Measurements from ENCODE around the gene MLST8.

Gene MLST8

DNA sequence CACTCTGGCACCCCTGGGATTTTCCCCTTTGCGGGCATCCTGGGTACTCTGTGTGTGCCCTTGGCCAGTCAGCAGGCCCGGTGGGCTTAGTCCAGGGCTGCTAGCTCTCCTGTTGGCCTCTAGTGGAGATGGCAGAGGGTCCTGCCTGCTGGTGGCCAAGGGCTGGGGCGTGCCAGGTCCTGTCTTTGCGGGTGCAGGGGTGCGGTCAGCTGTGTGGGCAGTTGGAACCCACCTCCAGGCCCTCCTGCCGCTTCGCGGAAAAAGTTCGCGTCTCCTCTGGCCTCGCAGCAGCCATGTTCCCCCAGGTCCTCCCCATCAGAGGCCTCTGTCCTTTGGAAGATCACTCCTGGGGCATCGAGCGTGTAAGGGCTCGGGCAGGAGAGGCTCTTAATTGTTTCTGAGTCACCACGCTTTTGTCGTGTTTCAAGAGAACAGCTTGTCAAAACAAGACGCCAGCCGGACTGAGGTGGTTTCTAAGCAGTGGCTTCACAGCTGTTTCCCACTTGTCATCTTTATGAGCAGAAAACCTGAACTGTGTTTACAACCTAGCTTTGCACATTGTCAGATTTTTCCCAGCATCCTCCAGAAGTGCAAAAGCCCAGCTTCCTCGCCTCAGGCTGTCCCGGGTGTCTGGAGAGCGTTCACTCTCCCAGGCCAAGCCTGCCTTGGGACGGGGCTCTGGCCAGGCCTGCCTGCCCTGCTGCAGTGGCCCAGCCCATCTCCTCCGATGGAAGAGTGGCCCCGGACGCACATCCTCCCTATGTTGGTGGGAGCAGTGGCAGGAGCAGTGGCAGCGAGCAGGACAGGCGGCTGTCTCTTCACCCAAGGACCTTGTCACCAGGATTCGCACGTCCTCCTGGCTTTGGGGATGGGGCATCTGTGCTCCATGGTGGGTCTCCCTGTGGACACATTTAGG, 26.0 kb downstream of the MLST8 start:
- no peak overlapping the region for H3K9ac ChIP-seq (ENCODE audit: low read depth, low read length)
- H3K36me3 ChIP-seq (ENCODE audit: insufficient read depth, low read length): no peaks in the 10 kb centered on the region
- H3K9me3 ChIP-seq (ENCODE audit: control insufficient read depth, insufficient read depth, low read length): no peaks in the 10 kb centered on the region
- H3K4me1 ChIP-seq (ENCODE audit: insufficient read depth, low read length): no peaks in the 10 kb centered on the region

- Histone ChIP-seq H3K36me3 (ENCODE audit: insufficient read depth, low read length) (no peaks in the 10 kb centered on the region), H3K9ac (ENCODE audit: low read depth, low read length) (no peak overlapping the region), H3K9me3 (ENCODE audit: control insufficient read depth, insufficient read depth, low read length) (no peaks in the 10 kb centered on the region), H3K4me1 (ENCODE audit: insufficient read depth, low read length) (no peaks in the 10 kb centered on the region)
Measured at GRCh38 chr16:2232094-2232990, 27.1 kb downstream of the MLST8 start.

GRCh38 chr16:2233046-2233775, 28.0 kb downstream of the MLST8 start:
- Histone ChIP-seq H3K9ac (ENCODE audit: low read depth, low read length) (no peak overlapping the region), H3K36me3 (ENCODE audit: insufficient read depth, low read length) (no peaks in the 10 kb centered on the region), H3K9me3 (ENCODE audit: control insufficient read depth, insufficient read depth, low read length) (no peaks in the 10 kb centered on the region), H3K4me1 (ENCODE audit: insufficient read depth, low read length) (no peaks in the 10 kb centered on the region; the same call in 1 of the 2 replicates)

GRCh38 chr16:2233872-2234812, 28.9 kb downstream of the MLST8 start:
- Histone ChIP-seq H3K9ac (ENCODE audit: low read depth, low read length) (no peak overlapping the region), H3K36me3 (ENCODE audit: insufficient read depth, low read length) (no peaks in the 10 kb centered on the region), H3K9me3 (ENCODE audit: control insufficient read depth, insufficient read depth, low read length) (no peaks in the 10 kb centered on the region), H3K4me1 (ENCODE audit: insufficient read depth, low read length) (no peaks in the 10 kb centered on the region; the same call in 1 of the 2 replicates)

DNA sequence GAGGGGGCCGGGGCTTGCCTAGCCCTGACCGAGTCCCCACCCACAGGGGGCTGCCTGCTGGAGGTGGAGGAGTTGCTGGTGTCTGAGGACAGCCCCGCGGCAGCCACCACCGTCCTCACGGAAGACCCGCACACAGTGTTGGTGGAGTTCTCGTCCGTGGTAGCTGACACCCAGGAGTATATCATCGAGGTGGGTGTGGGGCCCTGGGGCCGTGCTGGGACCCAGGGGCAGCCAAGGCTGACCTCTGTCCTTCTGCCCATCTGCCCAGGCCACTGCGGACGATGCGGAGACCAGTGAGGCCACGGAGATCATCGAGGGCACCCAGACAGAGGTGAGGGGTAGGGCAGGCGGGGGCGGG, 29.5 kb downstream of the MLST8 start:
- Histone ChIP-seq H3K9ac (ENCODE audit: low read depth, low read length) (no peak overlapping the region), H3K9me3 (ENCODE audit: control insufficient read depth, insufficient read depth, low read length) (no peaks in the 10 kb centered on the region), H3K36me3 (ENCODE audit: insufficient read depth, low read length) (no peaks in the 10 kb centered on the region), H3K4me1 (ENCODE audit: insufficient read depth, low read length) (no peaks in the 10 kb centered on the region; the same call in 1 of the 2 replicates)

- Histone ChIP-seq H3K4me1 (ENCODE audit: insufficient read depth, low read length) (no peaks in the 10 kb centered on the region; the same call in 1 of the 2 replicates), H3K9ac (ENCODE audit: low read depth, low read length) (no peak overlapping the region), H3K36me3 (ENCODE audit: insufficient read depth, low read length) (no peaks in the 10 kb centered on the region), H3K9me3 (ENCODE audit: control insufficient read depth, insufficient read depth, low read length) (no peaks in the 10 kb centered on the region)
Measured at GRCh38 chr16:2235234-2235651, 30.0 kb downstream of the MLST8 start.

GRCh38 chr16:2235695-2236336, 30.6 kb downstream of the MLST8 start:
- Histone ChIP-seq H3K9me3 (ENCODE audit: control insufficient read depth, insufficient read depth, low read length) (no peaks in the 10 kb centered on the region), H3K4me1 (ENCODE audit: insufficient read depth, low read length) (no peaks in the 10 kb centered on the region; the same call in 1 of the 2 replicates), H3K9ac (ENCODE audit: low read depth, low read length) (no peak overlapping the region), H3K36me3 (ENCODE audit: insufficient read depth, low read length) (no peaks in the 10 kb centered on the region)

DNA sequence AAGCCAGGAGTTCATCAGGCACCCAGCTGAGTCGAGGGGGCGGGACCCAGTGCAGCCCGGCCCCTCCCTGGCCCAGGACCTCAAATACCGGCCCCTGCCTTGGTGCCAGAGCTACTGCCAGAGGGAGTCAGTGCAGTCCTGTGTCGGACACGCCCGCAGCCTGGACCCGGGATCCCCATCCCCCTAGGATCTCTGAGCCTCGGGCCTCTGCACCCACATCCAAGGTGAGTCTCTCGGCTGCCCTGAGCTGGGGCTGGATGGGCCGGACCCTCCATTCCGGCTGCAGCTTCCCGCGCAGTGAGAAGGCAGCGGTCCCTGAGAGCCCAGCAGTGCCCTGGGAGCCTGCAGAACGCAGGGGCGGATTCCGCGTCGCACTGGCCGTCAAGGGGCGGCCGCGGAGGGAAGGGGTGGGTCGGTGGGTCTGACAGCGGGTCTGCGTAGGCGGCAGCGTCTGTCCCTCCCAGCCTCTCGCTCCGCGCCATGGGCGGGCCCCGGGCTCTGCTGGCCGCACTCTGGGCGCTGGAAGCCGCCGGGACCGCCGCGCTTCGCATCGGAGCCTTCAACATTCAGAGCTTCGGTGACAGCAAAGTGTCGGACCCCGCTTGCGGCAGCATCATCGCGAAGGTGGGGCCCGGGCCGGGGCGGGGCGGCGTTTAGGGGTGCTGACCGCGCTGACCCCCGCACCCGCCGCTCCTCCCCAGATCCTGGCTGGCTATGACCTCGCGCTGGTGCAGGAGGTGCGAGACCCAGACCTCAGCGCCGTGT, 31.3 kb downstream of the MLST8 start, which contains the start of gene DNASE1L2:
Gene DNASE1L2 (plus strand): TSS at position 108 of the 765 bp plus-strand sequence. CDS start 373 bp downstream, at position 481.
- H3K9ac ChIP-seq (ENCODE audit: low read depth, low read length): peak within 1 kb of the TSS; percentile 48
- no peaks in the 10 kb centered on the region for H3K36me3 ChIP-seq (ENCODE audit: insufficient read depth, low read length)
- H3K9me3 ChIP-seq (ENCODE audit: control insufficient read depth, insufficient read depth, low read length): no peaks in the 10 kb centered on the region
- H3K4me1 ChIP-seq (ENCODE audit: insufficient read depth, low read length): no peaks in the 10 kb centered on the region; the same call in 1 of the 2 replicates

DNA sequence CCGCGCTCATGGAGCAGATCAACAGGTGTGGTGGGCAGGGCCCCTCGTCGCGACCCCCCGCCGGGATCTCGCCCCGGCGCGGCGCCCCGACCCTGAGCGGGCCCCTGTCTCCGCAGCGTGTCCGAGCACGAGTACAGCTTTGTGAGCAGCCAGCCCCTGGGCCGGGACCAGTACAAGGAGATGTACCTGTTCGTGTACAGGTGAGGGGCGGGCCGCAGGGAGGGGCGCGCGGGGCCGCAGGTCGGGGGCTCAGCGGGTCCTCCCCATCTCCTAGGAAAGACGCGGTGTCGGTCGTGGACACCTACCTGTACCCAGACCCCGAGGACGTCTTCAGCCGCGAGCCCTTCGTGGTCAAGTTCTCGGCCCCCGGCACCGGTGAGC, 31.8 kb downstream of the MLST8 start:
- H3K9ac ChIP-seq (ENCODE audit: low read depth, low read length): peak overlapping the region; percentile 48; the same call in 1 of the 2 replicates
- peaks cover under 1% of the 10 kb centered on the region; the same call in 1 of the 2 replicates for H3K36me3 ChIP-seq (ENCODE audit: insufficient read depth, low read length)
- H3K9me3 ChIP-seq (ENCODE audit: control insufficient read depth, insufficient read depth, low read length): no peaks in the 10 kb centered on the region
- no peaks in the 10 kb centered on the region; the same call in 1 of the 2 replicates for H3K4me1 ChIP-seq (ENCODE audit: insufficient read depth, low read length)

DNA sequence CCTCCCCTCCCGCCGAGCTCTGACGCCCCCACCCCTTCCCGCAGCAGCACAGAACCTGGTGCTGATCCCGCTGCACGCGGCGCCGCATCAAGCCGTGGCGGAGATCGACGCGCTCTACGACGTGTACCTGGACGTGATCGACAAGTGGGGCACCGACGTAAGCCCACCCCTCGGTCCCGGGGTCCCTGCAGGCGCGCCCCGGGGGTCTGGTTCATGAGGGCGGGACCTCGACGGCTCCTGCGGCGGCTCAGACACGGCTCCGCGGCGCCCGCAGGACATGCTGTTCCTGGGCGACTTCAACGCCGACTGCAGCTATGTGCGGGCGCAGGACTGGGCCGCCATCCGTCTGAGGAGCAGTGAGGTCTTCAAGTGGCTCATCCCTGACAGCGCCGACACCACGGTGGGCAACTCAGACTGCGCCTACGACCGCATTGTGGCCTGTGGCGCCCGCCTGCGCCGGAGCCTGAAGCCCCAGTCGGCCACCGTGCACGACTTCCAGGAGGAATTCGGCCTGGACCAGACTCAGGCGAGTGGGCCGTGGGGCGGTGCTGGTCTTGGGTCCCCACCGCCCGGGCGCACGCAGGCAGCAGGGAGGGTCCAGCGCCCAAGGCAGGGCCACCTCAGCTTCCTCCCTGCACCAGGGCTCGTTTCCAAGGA, 32.4 kb downstream of the MLST8 start:
- H3K4me1 ChIP-seq (ENCODE audit: insufficient read depth, low read length): no peaks in the 10 kb centered on the region; the same call in 1 of the 2 replicates
- H3K9ac ChIP-seq (ENCODE audit: low read depth, low read length): peak overlapping the region; percentile 48; the same call in 1 of the 2 replicates
- peaks cover 4% of the 10 kb centered on the region; the same call in 1 of the 2 replicates for H3K36me3 ChIP-seq (ENCODE audit: insufficient read depth, low read length)
- no peaks in the 10 kb centered on the region for H3K9me3 ChIP-seq (ENCODE audit: control insufficient read depth, insufficient read depth, low read length)

DNA sequence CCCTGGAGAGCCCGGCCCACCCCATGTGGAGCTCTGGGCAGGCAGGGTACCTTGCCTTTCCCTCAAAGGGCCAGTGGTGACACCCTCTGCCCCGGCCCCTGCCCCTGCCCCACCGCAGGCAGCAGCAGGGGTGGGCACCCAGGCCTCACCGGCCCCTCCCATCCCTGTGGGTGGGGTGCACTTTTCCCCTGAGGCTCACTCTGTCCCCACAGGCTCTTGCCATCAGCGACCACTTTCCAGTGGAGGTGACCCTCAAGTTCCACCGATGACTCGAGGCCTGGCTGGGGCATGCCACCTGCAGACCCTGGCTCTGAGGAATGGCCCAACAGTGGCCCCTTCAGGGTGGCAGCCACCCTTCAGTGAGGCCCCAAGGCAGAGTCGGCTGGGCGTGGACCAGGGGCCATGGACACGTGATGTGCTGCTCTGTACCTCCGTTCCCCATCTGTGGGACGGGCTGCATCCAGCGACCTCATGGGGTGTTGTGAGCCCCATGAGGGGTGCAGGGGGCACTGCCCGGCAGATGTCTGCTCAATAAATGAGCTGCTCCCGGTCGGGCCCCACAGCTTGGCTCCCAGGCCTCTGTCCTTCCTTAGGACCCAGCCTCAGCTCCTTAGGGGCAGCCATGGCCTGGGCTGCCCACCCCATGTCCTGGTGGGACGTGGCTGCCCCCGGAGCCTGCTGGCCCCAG, 33.0 kb downstream of the MLST8 start:
- Histone ChIP-seq H3K9me3 (ENCODE audit: control insufficient read depth, insufficient read depth, low read length) (no peaks in the 10 kb centered on the region), H3K4me1 (ENCODE audit: insufficient read depth, low read length) (no peaks in the 10 kb centered on the region; the same call in 1 of the 2 replicates), H3K9ac (ENCODE audit: low read depth, low read length) (peak overlapping the region; percentile 48; the same call in 1 of the 2 replicates), H3K36me3 (ENCODE audit: insufficient read depth, low read length) (peaks cover 7% of the 10 kb centered on the region; the same call in 1 of the 2 replicates)

All from ES-I3 (cell line).